Stimulated activated CD4-positive, alpha-beta T cell treated with anti-CD3 and anti-CD28 coated beads, Interleukin-12 subunit alpha, Interleukin-12 subunit beta, amount 100 ng/mL, for 48 hours (primary cell): ENCODE measurements around the gene NBEA.

Experiments
- DNase-seq, 3 donors: peaks; one replicate each; pipeline ENCODE4 v3.0.0-alpha.2; 2020; ENCODE audit warnings: low read depth in 2 of 3, low spot score in 1 of 3

The NBEA gene

GRCh38 chr13:35256459-35257148, 314.5 kb downstream of the NBEA start:
- DNase-seq, result no peak

- DNase-seq, result no peak
These were observed 318.2 kb downstream of the NBEA start for GRCh38 chr13:35260316-35260715.

- no peak for DNase-seq
These were observed 324.3 kb downstream of the NBEA start for GRCh38 chr13:35266412-35266811.

DNA sequence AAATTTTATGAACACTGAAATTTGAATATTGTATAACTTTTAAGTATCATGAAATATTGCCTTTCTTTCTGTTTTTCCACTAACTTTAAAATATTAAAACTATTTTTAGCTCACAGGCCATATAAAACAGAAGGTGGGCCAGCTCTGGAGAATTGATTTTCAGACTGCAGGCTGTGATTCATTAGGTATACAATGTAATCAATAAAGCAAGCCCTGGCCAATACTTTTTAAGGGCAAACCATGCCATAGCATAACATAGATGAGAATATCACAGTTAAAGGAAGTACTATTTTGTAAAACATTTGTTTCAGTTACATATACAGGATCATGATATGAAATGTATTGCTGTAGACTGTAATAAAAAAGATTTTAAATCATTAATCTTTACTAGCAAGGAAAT, 336.8 kb downstream of the NBEA start:
- DNase-seq, result no peak

- no peak for DNase-seq
These were observed 337.4 kb downstream of the NBEA start for GRCh38 chr13:35279500-35279899.

DNA sequence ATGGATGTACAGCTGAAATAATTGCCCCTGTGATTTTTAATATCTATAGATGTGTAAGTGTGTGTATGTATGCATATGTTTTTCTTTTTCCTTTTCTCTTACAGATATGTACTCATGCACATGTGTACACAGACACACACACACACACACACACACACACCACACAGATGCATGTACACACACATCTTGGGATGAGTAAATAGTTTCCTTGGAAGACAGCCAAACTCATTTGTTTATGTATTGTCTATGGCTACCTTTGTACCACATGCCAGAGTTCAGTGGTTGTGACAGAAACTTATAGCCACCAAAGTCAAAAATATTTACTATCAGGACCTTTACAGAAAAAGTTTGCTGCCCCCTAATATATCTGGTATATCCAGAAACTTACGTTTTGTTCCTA, 341.8 kb downstream of the NBEA start:
- DNase-seq, result no peak

DNA sequence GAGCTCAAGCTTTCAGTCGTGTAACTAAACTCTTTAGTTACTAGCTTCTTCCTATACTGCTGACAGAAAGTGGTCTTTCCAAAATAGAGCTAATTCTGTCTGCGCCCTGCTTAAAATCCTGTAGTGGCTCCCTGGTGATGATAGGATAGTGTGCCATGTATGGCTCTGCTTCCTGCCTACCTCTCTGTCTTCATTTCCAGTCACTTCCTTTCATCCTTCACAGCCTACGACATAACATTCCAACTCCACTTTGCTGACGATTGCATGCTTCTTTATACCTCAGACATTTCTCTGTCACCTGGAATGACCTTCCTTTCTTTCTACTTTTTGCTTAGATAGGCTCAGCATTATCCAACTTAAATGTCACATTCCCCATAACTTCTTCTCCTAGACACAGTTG, 343.6 kb downstream of the NBEA start:
- no peak for DNase-seq

- no peak for DNase-seq
These were observed 350.3 kb downstream of the NBEA start for GRCh38 chr13:35292329-35292728.

- DNase-seq, result no peak
These were observed 351.6 kb downstream of the NBEA start for GRCh38 chr13:35293579-35294226.

DNA sequence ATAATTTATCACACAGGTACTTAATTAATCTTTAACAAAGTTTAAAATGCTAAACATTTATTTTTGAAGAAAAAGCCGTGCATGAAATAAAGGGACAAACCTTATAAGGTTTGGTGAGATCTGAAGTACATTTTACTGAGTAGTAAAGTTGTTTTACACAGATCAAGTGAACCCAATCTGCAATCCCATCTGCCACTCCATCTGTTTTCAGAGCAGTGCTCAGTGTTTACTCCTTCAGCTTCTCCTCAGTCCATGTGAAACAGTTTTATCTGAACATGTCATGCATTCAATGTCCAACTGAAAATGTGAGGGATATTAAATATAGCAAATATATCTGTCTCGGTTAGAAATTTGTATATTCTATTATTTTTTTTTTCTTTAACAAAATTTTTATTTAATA, 367.6 kb downstream of the NBEA start:
- no peak for DNase-seq

- no peak for DNase-seq
These were observed 390.1 kb downstream of the NBEA start for GRCh38 chr13:35332134-35332533.

DNA sequence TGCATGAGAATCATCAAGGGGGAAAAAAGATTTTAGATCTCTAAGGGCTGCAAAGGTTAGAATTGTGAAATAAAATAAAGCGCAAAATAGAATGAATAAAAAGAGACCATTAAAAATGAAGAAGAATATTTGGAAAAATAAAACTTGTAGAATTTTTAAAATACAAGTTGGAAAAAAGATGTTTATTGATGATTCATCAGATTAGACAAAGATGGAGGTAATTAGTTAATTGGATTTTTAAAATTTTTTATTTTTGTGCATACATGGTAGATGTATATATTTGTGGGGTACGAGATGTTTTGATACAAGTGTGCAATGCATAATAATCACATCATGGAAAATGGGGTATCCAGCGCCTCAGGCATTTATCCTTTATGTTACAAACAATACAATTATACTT, 391.1 kb downstream of the NBEA start:
- no peak for DNase-seq

DNA sequence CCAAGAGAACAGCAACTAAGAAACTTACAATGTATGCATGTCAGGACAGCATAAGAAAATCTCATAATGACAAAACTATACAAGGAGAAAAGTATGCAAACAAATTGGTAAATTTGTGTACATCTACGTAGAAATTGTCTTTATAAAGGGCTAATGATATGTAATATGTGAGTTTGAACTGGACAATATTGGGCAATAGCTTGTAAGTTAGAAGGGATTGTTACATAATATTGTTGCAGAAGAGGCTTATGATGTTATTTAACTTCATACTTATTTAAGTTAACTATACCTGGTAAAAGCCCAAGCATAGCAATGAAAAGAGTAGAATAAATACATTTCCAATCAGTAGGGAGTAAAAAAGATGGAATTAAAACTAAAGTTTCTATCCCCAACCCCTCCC, 400.4 kb downstream of the NBEA start:
- DNase-seq, result no peak

- no peak for DNase-seq
These were observed 401.3 kb downstream of the NBEA start for GRCh38 chr13:35343417-35343816.

DNA sequence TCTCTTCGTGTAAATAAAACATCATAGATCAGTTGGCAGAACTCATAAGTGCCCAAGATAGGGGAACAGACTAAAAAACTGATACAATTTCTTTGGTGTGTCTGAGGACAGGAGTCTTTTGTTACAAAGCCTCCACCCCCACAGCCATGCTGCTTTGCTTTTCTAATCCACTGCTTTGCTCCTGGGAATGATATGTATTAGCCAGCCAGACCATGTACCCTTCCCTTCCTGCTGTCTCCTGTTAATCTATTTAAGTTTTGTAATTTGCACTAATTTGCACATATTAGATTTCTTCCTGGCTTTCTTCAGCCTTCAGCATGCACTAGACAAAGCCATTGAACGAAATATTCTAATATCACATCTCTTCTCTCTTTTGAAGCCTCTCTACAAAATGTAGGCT, 403.9 kb downstream of the NBEA start:
- DNase-seq, result no peak

- no peak for DNase-seq
These were observed 404.4 kb downstream of the NBEA start for GRCh38 chr13:35346494-35346893.

- no peak for DNase-seq
These were observed 405.7 kb downstream of the NBEA start for GRCh38 chr13:35347679-35348205.

- no peak for DNase-seq
These were observed 407.0 kb downstream of the NBEA start for GRCh38 chr13:35349052-35349451.

- DNase-seq, result no peak
These were observed 407.7 kb downstream of the NBEA start for GRCh38 chr13:35349673-35350278.

- no peak for DNase-seq
These were observed 412.2 kb downstream of the NBEA start for GRCh38 chr13:35354285-35354684.

- no peak for DNase-seq
These were observed 412.8 kb downstream of the NBEA start for GRCh38 chr13:35354882-35355281.

- no peak for DNase-seq
These were observed 414.5 kb downstream of the NBEA start for GRCh38 chr13:35356572-35356971.
